ENCODE data around the gene COA7. TPM values are rescaled to one million over a fixed set of nuclear protein-coding genes. Genes with fewer than 3 reads are reported as not detected.

COA7 gene
- total and polyA plus RNA-seq, 2 of the 8 experiments (the other 6 are each of a cell fraction or from before 2014, with no cell fraction given), result 23.2 to 61.8 TPM

DNA sequence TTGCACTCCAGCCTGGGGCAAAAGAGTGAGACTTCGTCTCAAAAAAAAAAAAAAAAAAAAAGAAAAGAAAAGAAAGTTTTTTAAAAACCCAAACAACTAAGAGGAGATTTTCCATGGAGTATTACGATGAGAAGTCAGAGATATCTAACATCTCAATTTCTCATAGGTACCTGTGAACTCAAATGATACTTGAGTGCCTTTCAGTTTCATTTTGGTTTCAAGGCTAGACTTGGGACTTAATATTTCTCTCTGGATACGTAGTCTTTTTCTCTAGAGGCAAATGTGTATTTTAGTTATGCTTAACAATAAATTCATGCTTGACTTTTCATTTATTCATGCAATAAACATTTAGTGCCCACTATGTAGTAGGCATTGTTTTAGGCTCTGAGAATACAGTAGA, 43.1 kb upstream of the COA7 start:
- H3K18ac ChIP-seq (ENCODE audit: extremely low read depth, low read length), result no peak overlapping the region
- H3K36me3 ChIP-seq (ENCODE audit: control insufficient read depth in 2 of 4, insufficient read depth in 4 of 4, low read length in 3 of 4), result no peaks in the 10 kb centered on the region; a peak in 1 of 8 replicates
- H3K56ac ChIP-seq (replicated peaks; ENCODE audit: insufficient read length, low read depth, low read length), result no peak overlapping the region
- no peaks in the 10 kb centered on the region for H3K79me1 ChIP-seq (ENCODE audit: low read depth, low read length)
- no peak overlapping the region for H2BK120ac ChIP-seq (replicated peaks; ENCODE audit: low read depth, low read length)
- no peaks in the 10 kb centered on the region for H3K23me2 ChIP-seq (ENCODE audit: low read depth, low read length)
- no peak overlapping the region for H2BK20ac ChIP-seq (ENCODE audit: low read length)
- no peak overlapping the region for H4K8ac ChIP-seq (ENCODE audit: extremely low read depth, insufficient read depth, low read length)
- no peak overlapping the region for H2BK12ac ChIP-seq (ENCODE audit: low read depth, low read length)
- H2BK5ac ChIP-seq (ENCODE audit: low read depth, low read length), result no peak overlapping the region
- ChIA-PET CTCF (ENCODE audit: partially characterized antibody) (no interaction called here), POLR2A (ENCODE audit: partially characterized antibody) (interaction anchor here (0.6 kb wide), 1 partner anchor 55 kb away, joined by 3 read pairs; no protein-coding TSS in a partner anchor)
- H3K9ac ChIP-seq (replicated peaks in 1 of 4; ENCODE audit: extremely low read depth in 1 of 4, low read depth in 3 of 4, low read length in 3 of 4), result no peak overlapping the region
- no peaks in the 10 kb centered on the region; a peak in 1 of 7 replicates for H3K4me1 ChIP-seq (replicated peaks in 1 of 4; ENCODE audit: control insufficient read depth in 3 of 4, insufficient read depth in 4 of 4, low read length in 3 of 4)
- H3K14ac ChIP-seq (ENCODE audit: insufficient read length), result no peak overlapping the region
- no peak overlapping the region for H3K4ac ChIP-seq (replicated peaks; ENCODE audit: insufficient read length, low read depth, low read length)
- no peaks in the 10 kb centered on the region for H3K27me3 ChIP-seq (replicated peaks in 1 of 4; ENCODE audit: control insufficient read depth in 3 of 4, extremely low read depth in 1 of 4, insufficient read depth in 3 of 4, low read length in 3 of 4)
- H3K23ac ChIP-seq (ENCODE audit: insufficient read length), result no peak overlapping the region
- no peak overlapping the region for H2BK15ac ChIP-seq (ENCODE audit: low read length)
- no peak overlapping the region for H4K91ac ChIP-seq (replicated peaks; ENCODE audit: insufficient read length, low read length)
- peaks cover 0 to 8% of the 10 kb centered on the region in 2 experiments; a peak in 1 of 4 replicates for H3K79me2 ChIP-seq (ENCODE audit: control insufficient read depth in 1 of 2, insufficient read depth in 2 of 2, low read length in 2 of 2)
- H2AFZ ChIP-seq (ENCODE audit: low read length), result no peak overlapping the region
- DNase-seq (ENCODE audit: low read depth in 1 of 2, low spot score in 2 of 2), result no peak
- H4K20me1 ChIP-seq (replicated peaks in 1 of 2; ENCODE audit: control insufficient read depth in 1 of 2, insufficient read depth in 2 of 2, low read length in 2 of 2), result peaks cover 0 to 1% of the 10 kb centered on the region in 2 experiments
- H3K4me2 ChIP-seq (ENCODE audit: insufficient read depth in 1 of 2, low read depth in 2 of 2, low read length in 2 of 2), result no peak overlapping the region
- no peak overlapping the region for H2AK5ac ChIP-seq (ENCODE audit: low read depth, low read length)
- WGBS, 2 experiments (ENCODE audit: extremely low coverage in 1 of 2, insufficient coverage in 1 of 2, insufficient read length in 1 of 2, insufficient replicate concordance in 2 of 2, low coverage in 1 of 2, low lambda C conversion rate in 2 of 2, missing lambda C conversion rate in 1 of 2), result 92% methylated on average over 2 of the region's 3 CpGs; no CpG with 5 or more reads in 1 of the 2 experiments
- no peak overlapping the region for H3K27ac ChIP-seq (ENCODE audit: low read depth, low read length)
- no peak overlapping the region for H3K4me3 ChIP-seq (ENCODE audit: extremely low read depth in 1 of 4, insufficient read depth in 2 of 4, low read depth in 3 of 4, low read length in 4 of 4)
- no peak for TF ChIP-seq RNF2 (IDR thresholded peaks at IDR 0.05; ENCODE audit: borderline replicate concordance, low read depth, low read length, missing control alignments, poor library complexity, severe bottlenecking)
- TF ChIP-seq, protein P1, sequence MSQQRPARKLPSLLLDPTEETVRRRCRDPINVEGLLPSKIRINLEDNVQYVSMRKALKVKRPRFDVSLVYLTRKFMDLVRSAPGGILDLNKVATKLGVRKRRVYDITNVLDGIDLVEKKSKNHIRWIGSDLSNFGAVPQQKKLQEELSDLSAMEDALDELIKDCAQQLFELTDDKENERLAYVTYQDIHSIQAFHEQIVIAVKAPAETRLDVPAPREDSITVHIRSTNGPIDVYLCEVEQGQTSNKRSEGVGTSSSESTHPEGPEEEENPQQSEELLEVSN (IDR thresholded peaks at IDR 0.05), result no peak
- TF ChIP-seq SAP30 (IDR thresholded peaks at IDR 0.05; ENCODE audit: insufficient read depth, insufficient replicate concordance, low read length), result no peak
- TF ChIP-seq CHD2 (IDR thresholded peaks at IDR 0.05; ENCODE audit: low read length), result no peak
- TF ChIP-seq ASH2L (IDR thresholded peaks at IDR 0.05; ENCODE audit: low read length), result no peak
- TF ChIP-seq YY1 (IDR thresholded peaks at IDR 0.05; ENCODE audit: low read depth, low read length), result no peak
- TF ChIP-seq SRF (IDR thresholded peaks at IDR 0.05; ENCODE audit: low read depth, low read length), result no peak
- TF ChIP-seq BCL11A (IDR thresholded peaks at IDR 0.05; ENCODE audit: low read depth in 2 of 2, low read length in 2 of 2), result no peak
- TF ChIP-seq KDM1A (IDR thresholded peaks at IDR 0.05; ENCODE audit: borderline replicate concordance, low read length), result no peak
- TF ChIP-seq RBBP5 (IDR thresholded peaks at IDR 0.05; ENCODE audit: borderline replicate concordance, low read depth, low read length), result no peak
- TF ChIP-seq RXRA (IDR thresholded peaks at IDR 0.05; ENCODE audit: insufficient read depth, low read depth, low read length), result no peak
- H3K9me3 ChIP-seq (ENCODE audit: insufficient read depth in 2 of 2, low read depth in 1 of 2, low read length in 1 of 2), result peaks cover 0 to 3% of the 10 kb centered on the region in 2 experiments; a peak in 1 of 4 replicates
- H4K5ac ChIP-seq (ENCODE audit: insufficient read length, low read depth, low read length), result no peak overlapping the region
- no peak for FAIRE-seq
